Sigmoid colon (tissue), 4 donors: Measurements from ENCODE around the gene PFKL.

Source experiments
- EP300 ChIP-seq, 4 donors: sonication (generic); formaldehyde crosslinking; IDR thresholded peaks; one replicate each; pipeline ENCODE4 v1.6.1; 2017; ENCODE audit warnings: antibody characterized with exemption in 4 of 4
- POLR2A ChIP-seq, 2 donors: fragments of 450-650 bp; IDR thresholded peaks; one replicate each; pipeline ENCODE4 v1.6.1; 2016; ENCODE audit warnings: antibody characterized with exemption in 2 of 2, mild to moderate bottlenecking in 2 of 2, moderate library complexity in 2 of 2
- POLR2AphosphoS5 ChIP-seq, 4 donors: sonication (generic); formaldehyde crosslinking; IDR thresholded peaks; one replicate each; pipeline ENCODE4 v1.6.1; 2017; ENCODE audit warnings: antibody characterized with exemption in 4 of 4
- TF ChIP-seq, protein P1 (sequence below), 4 experiments: fragments of 450-650 bp in 3 of 4; fragments of 200-600 bp in 1 of 4; IDR thresholded peaks; one replicate each; pipeline ENCODE4 v1.5.1; 2016 to 2019; ENCODE audit warnings: antibody characterized with exemption in 4 of 4, mild to moderate bottlenecking in 3 of 4, moderate library complexity in 2 of 4

- TF ChIP-seq EP300 (IDR thresholded peaks at IDR 0.05) (no peak), POLR2A (IDR thresholded peaks at IDR 0.05) (no peak), POLR2AphosphoS5 (IDR thresholded peaks at IDR 0.05) (no peak)
- TF ChIP-seq, protein P1, sequence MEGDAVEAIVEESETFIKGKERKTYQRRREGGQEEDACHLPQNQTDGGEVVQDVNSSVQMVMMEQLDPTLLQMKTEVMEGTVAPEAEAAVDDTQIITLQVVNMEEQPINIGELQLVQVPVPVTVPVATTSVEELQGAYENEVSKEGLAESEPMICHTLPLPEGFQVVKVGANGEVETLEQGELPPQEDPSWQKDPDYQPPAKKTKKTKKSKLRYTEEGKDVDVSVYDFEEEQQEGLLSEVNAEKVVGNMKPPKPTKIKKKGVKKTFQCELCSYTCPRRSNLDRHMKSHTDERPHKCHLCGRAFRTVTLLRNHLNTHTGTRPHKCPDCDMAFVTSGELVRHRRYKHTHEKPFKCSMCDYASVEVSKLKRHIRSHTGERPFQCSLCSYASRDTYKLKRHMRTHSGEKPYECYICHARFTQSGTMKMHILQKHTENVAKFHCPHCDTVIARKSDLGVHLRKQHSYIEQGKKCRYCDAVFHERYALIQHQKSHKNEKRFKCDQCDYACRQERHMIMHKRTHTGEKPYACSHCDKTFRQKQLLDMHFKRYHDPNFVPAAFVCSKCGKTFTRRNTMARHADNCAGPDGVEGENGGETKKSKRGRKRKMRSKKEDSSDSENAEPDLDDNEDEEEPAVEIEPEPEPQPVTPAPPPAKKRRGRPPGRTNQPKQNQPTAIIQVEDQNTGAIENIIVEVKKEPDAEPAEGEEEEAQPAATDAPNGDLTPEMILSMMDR (IDR thresholded peaks at IDR 0.05), result no peak
Observed at GRCh38 chr21:44364151-44365053, 64.5 kb downstream of the PFKL start.
